ENCODE results near the gene TM2D3.

The TM2D3 gene

GRCh38 chr15:101667881-101668280, 15.7 kb upstream of the TM2D3 start:
- no peak overlapping the region for H3K9ac ChIP-seq
- H3K4me1 ChIP-seq (ENCODE audit: low read depth, poor library complexity, severe bottlenecking), result no peaks in the 10 kb centered on the region
- no peak overlapping the region for H3K4me3 ChIP-seq (IDR thresholded peaks at IDR 0.05; ENCODE audit: insufficient read depth, low read depth, low read length)
- H3K27me3 ChIP-seq (ENCODE audit: insufficient read depth, low read depth), result no peaks in the 10 kb centered on the region
- H3K4me2 ChIP-seq, result no peak overlapping the region
- no peaks in the 10 kb centered on the region for H3K36me3 ChIP-seq (ENCODE audit: insufficient read depth)
- no peak overlapping the region for H2AFZ ChIP-seq (ENCODE audit: low read depth)
- TF ChIP-seq CTCF (conservative IDR thresholded peaks at IDR 0.05; ENCODE audit: low read depth, low read length), result no peak
- no peak overlapping the region for H3K27ac ChIP-seq
- no peaks in the 10 kb centered on the region for H3K79me2 ChIP-seq (ENCODE audit: insufficient read depth, low read depth)
- H4K20me1 ChIP-seq (ENCODE audit: insufficient read depth), result no peaks in the 10 kb centered on the region

GRCh38 chr15:101664303-101664913, 12.2 kb upstream of the TM2D3 start:
- no peaks in the 10 kb centered on the region for H3K27me3 ChIP-seq (ENCODE audit: insufficient read depth, low read depth)
- H3K36me3 ChIP-seq (ENCODE audit: insufficient read depth), result no peaks in the 10 kb centered on the region
- H3K79me2 ChIP-seq (ENCODE audit: insufficient read depth, low read depth), result no peaks in the 10 kb centered on the region
- TF ChIP-seq CTCF (conservative IDR thresholded peaks at IDR 0.05; ENCODE audit: low read depth, low read length), result no peak
- no peaks in the 10 kb centered on the region for H4K20me1 ChIP-seq (ENCODE audit: insufficient read depth)
- H3K4me3 ChIP-seq (IDR thresholded peaks at IDR 0.05; ENCODE audit: insufficient read depth, low read depth, low read length), result no peak overlapping the region
- no peak overlapping the region for H2AFZ ChIP-seq (ENCODE audit: low read depth)
- no peak overlapping the region for H3K27ac ChIP-seq
- H3K4me1 ChIP-seq (ENCODE audit: low read depth, poor library complexity, severe bottlenecking), result no peaks in the 10 kb centered on the region
- no peak overlapping the region for H3K9ac ChIP-seq
- H3K4me2 ChIP-seq, result no peak overlapping the region

DNA sequence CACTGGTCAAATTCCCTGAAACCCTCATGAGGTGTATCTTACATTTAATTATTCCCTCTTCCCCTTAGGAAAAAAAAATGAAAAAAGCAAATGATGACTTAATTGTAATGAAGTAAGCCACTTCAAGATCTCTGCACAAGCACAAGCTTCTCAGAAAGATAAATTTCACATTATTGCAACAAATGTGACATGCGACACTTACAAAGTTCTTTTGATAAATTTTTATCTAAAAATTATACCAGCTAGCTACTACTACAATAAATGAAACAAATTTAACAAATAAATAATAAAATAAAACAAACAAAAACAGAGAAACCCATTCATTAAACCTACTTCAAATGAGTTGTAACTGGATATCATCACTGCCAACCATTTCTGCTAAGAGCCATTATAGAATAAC, 10.0 kb upstream of the TM2D3 start:
- H3K4me1 ChIP-seq (ENCODE audit: low read depth, poor library complexity, severe bottlenecking), result peaks cover 20% of the 10 kb centered on the region

GRCh38 chr15:101660005-101660404, 7.8 kb upstream of the TM2D3 start:
- H3K4me2 ChIP-seq, result no peak overlapping the region
- no peaks in the 10 kb centered on the region for H3K79me2 ChIP-seq (ENCODE audit: insufficient read depth, low read depth)
- peaks cover 22% of the 10 kb centered on the region for H3K4me1 ChIP-seq (ENCODE audit: low read depth, poor library complexity, severe bottlenecking)
- H4K20me1 ChIP-seq (ENCODE audit: insufficient read depth), result no peaks in the 10 kb centered on the region
- no peak overlapping the region for H3K9ac ChIP-seq
- TF ChIP-seq CTCF (conservative IDR thresholded peaks at IDR 0.05; ENCODE audit: low read depth, low read length), result no peak
- H3K27ac ChIP-seq, result no peak overlapping the region
- H3K27me3 ChIP-seq (ENCODE audit: insufficient read depth, low read depth), result no peaks in the 10 kb centered on the region
- H3K4me3 ChIP-seq (IDR thresholded peaks at IDR 0.05; ENCODE audit: insufficient read depth, low read depth, low read length), result no peak overlapping the region
- no peaks in the 10 kb centered on the region for H3K36me3 ChIP-seq (ENCODE audit: insufficient read depth)
- no peak overlapping the region for H2AFZ ChIP-seq (ENCODE audit: low read depth)

More for the DNA sequence above, 10.0 kb upstream of the TM2D3 start:
- H3K27ac ChIP-seq, result no peak overlapping the region
- no peak overlapping the region for H3K4me2 ChIP-seq
- H3K9ac ChIP-seq, result no peak overlapping the region
- no peak for TF ChIP-seq CTCF (conservative IDR thresholded peaks at IDR 0.05; ENCODE audit: low read depth, low read length)
- H4K20me1 ChIP-seq (ENCODE audit: insufficient read depth), result no peaks in the 10 kb centered on the region
- no peaks in the 10 kb centered on the region for H3K27me3 ChIP-seq (ENCODE audit: insufficient read depth, low read depth)
- no peaks in the 10 kb centered on the region for H3K36me3 ChIP-seq (ENCODE audit: insufficient read depth)
- no peaks in the 10 kb centered on the region for H3K79me2 ChIP-seq (ENCODE audit: insufficient read depth, low read depth)
- no peak overlapping the region for H3K4me3 ChIP-seq (IDR thresholded peaks at IDR 0.05; ENCODE audit: insufficient read depth, low read depth, low read length)
- no peak overlapping the region for H2AFZ ChIP-seq (ENCODE audit: low read depth)
